Vagina (tissue), 2 donors: Measurements from ENCODE around the gene LRRC7.
"Not testable (repeated sequence)": the region's sequence is repeated elsewhere in the genome, so short reads cannot be mapped to it uniquely, and the experiment has no call there.

Experiments
- POLR2AphosphoS5 ChIP-seq, 2 donors: sonication (generic); formaldehyde crosslinking; IDR thresholded peaks; one replicate each; pipeline ENCODE4 v1.9.0; 2017; ENCODE audit warnings: antibody characterized with exemption in 2 of 2, mild to moderate bottlenecking in 2 of 2, low read depth in 1 of 2; ENCODE audit not compliant: insufficient read depth in 1 of 2
- TF ChIP-seq, protein P1 (sequence below), 3 experiments: fragments of 450-650 bp in 2 of 3; fragments of 200-600 bp in 1 of 3; sonication (generic) in 1 of 3; IDR thresholded peaks; one replicate each; pipeline ENCODE4 v1.5.1; 2017 to 2019; ENCODE audit warnings: antibody characterized with exemption in 3 of 3, mild to moderate bottlenecking in 2 of 3, moderate library complexity in 2 of 3

DNA sequence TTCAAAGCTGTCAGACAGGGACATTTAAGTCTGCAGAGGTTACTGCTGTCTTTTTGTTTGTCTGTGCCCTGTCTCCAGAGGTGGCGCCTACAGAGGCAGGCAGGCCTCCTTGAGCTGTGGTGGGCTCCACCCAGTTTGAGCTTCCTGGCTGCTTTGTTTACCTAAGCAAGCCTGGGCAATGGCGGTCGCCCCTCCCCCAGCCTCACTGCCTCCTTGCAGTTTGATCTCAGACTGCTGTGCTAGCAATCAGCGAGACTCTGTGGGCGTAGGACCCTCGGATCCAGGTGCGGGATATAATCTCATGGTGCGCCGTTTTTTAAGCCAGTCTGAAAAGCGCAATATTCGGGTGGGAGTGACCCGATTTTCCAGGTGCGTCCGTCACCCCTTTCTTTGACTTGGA lies 320.3 kb downstream of the LRRC7 start:
- TF ChIP-seq, protein P1, sequence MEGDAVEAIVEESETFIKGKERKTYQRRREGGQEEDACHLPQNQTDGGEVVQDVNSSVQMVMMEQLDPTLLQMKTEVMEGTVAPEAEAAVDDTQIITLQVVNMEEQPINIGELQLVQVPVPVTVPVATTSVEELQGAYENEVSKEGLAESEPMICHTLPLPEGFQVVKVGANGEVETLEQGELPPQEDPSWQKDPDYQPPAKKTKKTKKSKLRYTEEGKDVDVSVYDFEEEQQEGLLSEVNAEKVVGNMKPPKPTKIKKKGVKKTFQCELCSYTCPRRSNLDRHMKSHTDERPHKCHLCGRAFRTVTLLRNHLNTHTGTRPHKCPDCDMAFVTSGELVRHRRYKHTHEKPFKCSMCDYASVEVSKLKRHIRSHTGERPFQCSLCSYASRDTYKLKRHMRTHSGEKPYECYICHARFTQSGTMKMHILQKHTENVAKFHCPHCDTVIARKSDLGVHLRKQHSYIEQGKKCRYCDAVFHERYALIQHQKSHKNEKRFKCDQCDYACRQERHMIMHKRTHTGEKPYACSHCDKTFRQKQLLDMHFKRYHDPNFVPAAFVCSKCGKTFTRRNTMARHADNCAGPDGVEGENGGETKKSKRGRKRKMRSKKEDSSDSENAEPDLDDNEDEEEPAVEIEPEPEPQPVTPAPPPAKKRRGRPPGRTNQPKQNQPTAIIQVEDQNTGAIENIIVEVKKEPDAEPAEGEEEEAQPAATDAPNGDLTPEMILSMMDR (IDR thresholded peaks at IDR 0.05) = not testable (repeated sequence)
- not testable (repeated sequence) for TF ChIP-seq POLR2AphosphoS5 (IDR thresholded peaks at IDR 0.05; ENCODE audit: insufficient read depth in 1 of 2, low read depth in 1 of 2)
